GM23338 (cell line): Measurements from ENCODE around the gene LSM3. TPM values are rescaled to one million over a fixed set of nuclear protein-coding genes. Genes with fewer than 3 reads are reported as not detected.

ENCODE experiments used
- ATAC-seq: fragments of 200-7000 bp; cut with Tn5 transposase; 3 replicates; pipeline ENCODE4 v1.9.1; 2020
- DNase-seq: peaks from one replicate; pipeline ENCODE4 v3.0.0-alpha.2; 2015; ENCODE audit warnings: low spot score
- H2AFZ ChIP-seq: fragments of 200-600 bp; sonication (generic); 2 replicates; pipeline ENCODE4 v1.8.0; 2016; ENCODE audit warnings: antibody characterized with exemption, mild to moderate bottlenecking, moderate library complexity
- H3F3A ChIP-seq: fragments of 200-600 bp; sonication (generic); replicated peaks from 2 replicates; pipeline ENCODE4 v1.8.0; 2017; ENCODE audit warnings: antibody characterized with exemption, mixed run types, low read depth
- H3K27ac ChIP-seq: fragments of 200-600 bp; sonication (generic); 2 replicates; pipeline ENCODE4 v1.6.1; 2016; ENCODE audit warnings: low read depth
- H3K27me3 ChIP-seq: fragments of 200-600 bp; sonication (generic); 2 replicates; pipeline ENCODE4 v1.8.0; 2016; ENCODE audit warnings: mild to moderate bottlenecking, mixed run types, moderate library complexity; ENCODE audit not compliant: insufficient read depth
- H3K36me3 ChIP-seq: fragments of 200-600 bp; sonication (generic); 2 replicates; pipeline ENCODE4 v1.8.0; 2016; ENCODE audit warnings: mild to moderate bottlenecking; ENCODE audit not compliant: insufficient read depth
- H3K4me1 ChIP-seq: fragments of 200-600 bp; sonication (generic); 2 replicates; pipeline ENCODE4 v1.8.0; 2016; ENCODE audit warnings: mild to moderate bottlenecking, moderate library complexity; ENCODE audit not compliant: insufficient read depth
- H3K4me2 ChIP-seq: fragments of 200-600 bp; sonication (generic); 2 replicates; pipeline ENCODE4 v1.7.1; 2017; ENCODE audit warnings: mixed run types
- H3K4me3 ChIP-seq: fragments of 200-600 bp; sonication (generic); 2 replicates; pipeline ENCODE4 v1.6.1; 2016; ENCODE audit warnings: mixed run types
- H3K79me2 ChIP-seq: fragments of 200-600 bp; sonication (generic); replicated peaks from 2 replicates; pipeline ENCODE4 v1.8.0; 2017; ENCODE audit warnings: mild to moderate bottlenecking; ENCODE audit not compliant: insufficient read depth
- H3K9me2 ChIP-seq: fragments of 200-600 bp; sonication (generic); 2 replicates; pipeline ENCODE4 v1.8.0; 2017; ENCODE audit not compliant: insufficient read depth
- H4K20me1 ChIP-seq: fragments of 200-600 bp; sonication (generic); replicated peaks from 2 replicates; pipeline ENCODE4 v1.8.0; 2017; ENCODE audit warnings: mild to moderate bottlenecking; ENCODE audit not compliant: insufficient read depth
- H3K27ac Mint-ChIP-seq: 2 replicates; pipeline ENCODE4 v1.8.0; 2020; ENCODE audit warnings: inconsistent platforms, mild to moderate bottlenecking, moderate library complexity, mixed read lengths
- H3K27me3 Mint-ChIP-seq: 3 replicates; pipeline ENCODE4 v1.8.0; 2022; ENCODE audit warnings: low read depth, mild to moderate bottlenecking, moderate library complexity, mixed read lengths, inconsistent platforms; ENCODE audit not compliant: insufficient read depth, poor library complexity
- H3K36me3 Mint-ChIP-seq: 3 replicates; pipeline ENCODE4 v1.8.0; 2021; ENCODE audit warnings: low read depth, mild to moderate bottlenecking, inconsistent platforms, moderate library complexity, mixed read lengths
- H3K4me1 Mint-ChIP-seq: 3 replicates; pipeline ENCODE4 v1.8.0; 2020; ENCODE audit warnings: mild to moderate bottlenecking, inconsistent platforms, mixed read lengths
- H3K4me3 Mint-ChIP-seq: 3 replicates; pipeline ENCODE4 v1.8.0; 2021; ENCODE audit warnings: moderate library complexity, mild to moderate bottlenecking, inconsistent platforms, mixed read lengths
- H3K9me3 Mint-ChIP-seq: 3 replicates; pipeline ENCODE4 v1.8.0; 2020; ENCODE audit warnings: moderate library complexity, mild to moderate bottlenecking, inconsistent platforms, mixed read lengths
- CREB1 ChIP-seq: fragments of 250-450 bp; sonication (Bioruptor Pico); IDR thresholded peaks from 2 replicates; pipeline ENCODE4 v1.5.0; 2020; ENCODE audit warnings: low read depth, mild to moderate bottlenecking, moderate library complexity
- CTCF ChIP-seq, 2 experiments: fragments of 200-600 bp in 1 of 2; sonication (generic) in 1 of 2; conservative IDR thresholded peaks; 2 replicates each; pipeline versions ENCODE4 v1.5.1 to v1.6.1; 2016 to 2017; ENCODE audit warnings: antibody characterized with exemption in 2 of 2, low read depth in 2 of 2, mild to moderate bottlenecking in 2 of 2, moderate library complexity in 1 of 2
- EZH2 ChIP-seq: fragments of 200-600 bp; sonication (generic); IDR thresholded peaks from one replicate; pipeline ENCODE4 v1.8.0; 2017; ENCODE audit warnings: antibody characterized with exemption, mild to moderate bottlenecking, low read depth; ENCODE audit not compliant: unreplicated experiment
- EZH2phosphoT487 ChIP-seq: fragments of 200-600 bp; sonication (generic); IDR thresholded peaks from one replicate; pipeline ENCODE4 v1.8.1; 2018; ENCODE audit warnings: antibody characterized with exemption; ENCODE audit not compliant: unreplicated experiment
- JUNB ChIP-seq: IDR thresholded peaks from one replicate; pipeline ENCODE4 v1.6.1; 2016; ENCODE audit warnings: antibody characterized with exemption; ENCODE audit not compliant: unreplicated experiment
- NANOG ChIP-seq: IDR thresholded peaks from 2 replicates; pipeline ENCODE4 v1.6.1; 2016; ENCODE audit warnings: antibody characterized with exemption, borderline replicate concordance
- POLR2AphosphoS5 ChIP-seq: IDR thresholded peaks from 2 replicates; pipeline ENCODE4 v1.6.1; 2016; ENCODE audit warnings: antibody characterized with exemption, low read depth
- STAT1 ChIP-seq: IDR thresholded peaks from one replicate; pipeline ENCODE4 v1.6.1; 2016; ENCODE audit warnings: antibody characterized with exemption; ENCODE audit not compliant: unreplicated experiment
- ZNF114 ChIP-seq: fragments of 250-450 bp; sonication (Bioruptor Pico); IDR thresholded peaks from 2 replicates; pipeline ENCODE4 v1.5.0; 2020; ENCODE audit warnings: mild to moderate bottlenecking, moderate library complexity
- ZNF331 ChIP-seq: fragments of 250-450 bp; sonication (Bioruptor Pico); IDR thresholded peaks from 2 replicates; pipeline ENCODE4 v1.5.0; 2020; ENCODE audit warnings: low read depth, mild to moderate bottlenecking, moderate library complexity
- ZNF462 ChIP-seq: fragments of 250-450 bp; sonication (Bioruptor Pico); IDR thresholded peaks from 2 replicates; pipeline ENCODE4 v1.5.0; 2020; ENCODE audit warnings: mild to moderate bottlenecking, moderate library complexity
- polyA plus RNA-seq: library from polyadenylated mRNA; unstranded; fragments of >200 nt; fragmentation: Nextera tagmentation; extraction: Ambion mirVana; gene quantifications from 2 replicates; pipeline ENCODE4 v1.2.1, GENCODE V29; 2016
- total RNA-seq: library from RNA; depleted of rRNA; stranded (reverse); fragments of >200 nt; shearing (Covaris generic); gene quantifications from 2 replicates; pipeline ENCODE4 v1.2.3, GENCODE V29; 2014
- TF ChIP-seq, protein P1 (sequence below): IDR thresholded peaks from one replicate; pipeline ENCODE4 v1.6.1; 2018; ENCODE audit warnings: antibody characterized with exemption; ENCODE audit not compliant: unreplicated experiment
- TF ChIP-seq, protein P2 (sequence below): IDR thresholded peaks from 2 replicates; pipeline ENCODE4 v1.6.1; 2016; ENCODE audit warnings: antibody characterized with exemption

Gene LSM3
- total and polyA plus RNA-seq, 2 experiments from 2014 or later, result 20.1 to 71.5 TPM

GRCh38 chr3:14130707-14131106 lies 47.9 kb upstream of the LSM3 start:
- peaks cover 4% of the 10 kb centered on the region; the same call in 1 of the 2 replicates for H3K36me3 ChIP-seq
- no peak overlapping the region for H3K27ac Mint-ChIP-seq
- TF ChIP-seq ZNF114 (CRISPR knock-in tag) (no peak), CREB1 (CRISPR knock-in tag) (no peak), JUNB (no peak), EZH2phosphoT487 (no peak), STAT1 (no peak), POLR2AphosphoS5 (no peak), NANOG (no peak), ZNF462 (CRISPR knock-in tag) (no peak), EZH2 (no peak), CTCF (conservative IDR thresholded peaks at IDR 0.05; ENCODE audit: low read depth in 2 of 2) (no peak), ZNF331 (no peak)
- TF ChIP-seq, protein P1, sequence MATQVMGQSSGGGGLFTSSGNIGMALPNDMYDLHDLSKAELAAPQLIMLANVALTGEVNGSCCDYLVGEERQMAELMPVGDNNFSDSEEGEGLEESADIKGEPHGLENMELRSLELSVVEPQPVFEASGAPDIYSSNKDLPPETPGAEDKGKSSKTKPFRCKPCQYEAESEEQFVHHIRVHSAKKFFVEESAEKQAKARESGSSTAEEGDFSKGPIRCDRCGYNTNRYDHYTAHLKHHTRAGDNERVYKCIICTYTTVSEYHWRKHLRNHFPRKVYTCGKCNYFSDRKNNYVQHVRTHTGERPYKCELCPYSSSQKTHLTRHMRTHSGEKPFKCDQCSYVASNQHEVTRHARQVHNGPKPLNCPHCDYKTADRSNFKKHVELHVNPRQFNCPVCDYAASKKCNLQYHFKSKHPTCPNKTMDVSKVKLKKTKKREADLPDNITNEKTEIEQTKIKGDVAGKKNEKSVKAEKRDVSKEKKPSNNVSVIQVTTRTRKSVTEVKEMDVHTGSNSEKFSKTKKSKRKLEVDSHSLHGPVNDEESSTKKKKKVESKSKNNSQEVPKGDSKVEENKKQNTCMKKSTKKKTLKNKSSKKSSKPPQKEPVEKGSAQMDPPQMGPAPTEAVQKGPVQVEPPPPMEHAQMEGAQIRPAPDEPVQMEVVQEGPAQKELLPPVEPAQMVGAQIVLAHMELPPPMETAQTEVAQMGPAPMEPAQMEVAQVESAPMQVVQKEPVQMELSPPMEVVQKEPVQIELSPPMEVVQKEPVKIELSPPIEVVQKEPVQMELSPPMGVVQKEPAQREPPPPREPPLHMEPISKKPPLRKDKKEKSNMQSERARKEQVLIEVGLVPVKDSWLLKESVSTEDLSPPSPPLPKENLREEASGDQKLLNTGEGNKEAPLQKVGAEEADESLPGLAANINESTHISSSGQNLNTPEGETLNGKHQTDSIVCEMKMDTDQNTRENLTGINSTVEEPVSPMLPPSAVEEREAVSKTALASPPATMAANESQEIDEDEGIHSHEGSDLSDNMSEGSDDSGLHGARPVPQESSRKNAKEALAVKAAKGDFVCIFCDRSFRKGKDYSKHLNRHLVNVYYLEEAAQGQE, result no peak
- TF ChIP-seq, protein P2, sequence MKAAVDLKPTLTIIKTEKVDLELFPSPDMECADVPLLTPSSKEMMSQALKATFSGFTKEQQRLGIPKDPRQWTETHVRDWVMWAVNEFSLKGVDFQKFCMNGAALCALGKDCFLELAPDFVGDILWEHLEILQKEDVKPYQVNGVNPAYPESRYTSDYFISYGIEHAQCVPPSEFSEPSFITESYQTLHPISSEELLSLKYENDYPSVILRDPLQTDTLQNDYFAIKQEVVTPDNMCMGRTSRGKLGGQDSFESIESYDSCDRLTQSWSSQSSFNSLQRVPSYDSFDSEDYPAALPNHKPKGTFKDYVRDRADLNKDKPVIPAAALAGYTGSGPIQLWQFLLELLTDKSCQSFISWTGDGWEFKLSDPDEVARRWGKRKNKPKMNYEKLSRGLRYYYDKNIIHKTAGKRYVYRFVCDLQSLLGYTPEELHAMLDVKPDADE, result no peak
- no peak for DNase-seq
- peaks cover 9% of the 10 kb centered on the region; the same call in 1 of the 2 replicates for H3K4me1 ChIP-seq
- no peak overlapping the region for H3K27ac ChIP-seq
- no peaks in the 10 kb centered on the region for H3K27me3 ChIP-seq
- no peaks in the 10 kb centered on the region for H3K9me3 Mint-ChIP-seq
- H3K36me3 Mint-ChIP-seq, result peaks cover 72% of the 10 kb centered on the region
- no peaks in the 10 kb centered on the region for H3K9me2 ChIP-seq
- H3K4me3 Mint-ChIP-seq, result no peak overlapping the region
- no peaks in the 10 kb centered on the region for H3F3A ChIP-seq
- peaks cover 29% of the 10 kb centered on the region for H3K79me2 ChIP-seq
- H4K20me1 ChIP-seq, result peaks cover 8% of the 10 kb centered on the region; the same call in 1 of the 2 replicates
- no peak overlapping the region for H3K4me2 ChIP-seq
- peaks cover 8% of the 10 kb centered on the region; the same call in 2 of the 3 replicates for H3K4me1 Mint-ChIP-seq
- H3K27me3 Mint-ChIP-seq, result peaks cover 11% of the 10 kb centered on the region
- no peak overlapping the region for H2AFZ ChIP-seq
- ATAC-seq, result no peak
- no peak overlapping the region for H3K4me3 ChIP-seq
